GM12878 (cell line): ENCODE results near the gene WDHD1. TPM values are rescaled to one million over a fixed set of nuclear protein-coding genes. Genes with fewer than 3 reads are reported as not detected.
A peak's percentile ranks its signal among the peaks of the same experiment; 100 is the strongest.

ENCODE experiments used
- CBFB ChIP-seq: IDR thresholded peaks from 2 replicates; pipeline ENCODE4 v1.6.1; 2016; ENCODE audit warnings: antibody characterized with exemption, low read depth
- CHD1 ChIP-seq: IDR thresholded peaks from 2 replicates; pipeline ENCODE4 v1.6.1; 2012; ENCODE audit warnings: low read depth, low read length, improper control_type of control experiment
- CREB1 ChIP-seq: IDR thresholded peaks from 2 replicates; pipeline ENCODE4 v1.6.1; 2012; ENCODE audit warnings: low read depth, mild to moderate bottlenecking, inconsistent platforms
- E2F8 ChIP-seq: fragments of 450-650 bp; IDR thresholded peaks from 2 replicates; pipeline ENCODE4 v1.6.1; 2018; ENCODE audit warnings: mild to moderate bottlenecking, low read depth, moderate library complexity; ENCODE audit not compliant: partially characterized antibody
- ETV6 ChIP-seq, 2 experiments: fragments of 450-650 bp in 1 of 2; IDR thresholded peaks in 1 of 2; conservative IDR thresholded peaks in 1 of 2; 2 replicates each; pipeline ENCODE4 v1.6.1; 2014; ENCODE audit warnings: antibody characterized with exemption in 1 of 2, borderline replicate concordance in 1 of 2, low read depth in 1 of 2, mild to moderate bottlenecking in 1 of 2, moderate library complexity in 1 of 2
- FOXM1 ChIP-seq: IDR thresholded peaks from 2 replicates; pipeline ENCODE4 v1.6.1; 2012; ENCODE audit warnings: low read depth, mild to moderate bottlenecking, inconsistent platforms, low read length, moderate library complexity
- IKZF2 ChIP-seq, 2 experiments: fragments of 450-650 bp; IDR thresholded peaks; 2 replicates each; pipeline ENCODE4 v1.6.1; 2017; ENCODE audit warnings: mild to moderate bottlenecking in 2 of 2, moderate library complexity in 2 of 2
- IRF3 ChIP-seq: fragments of 450-650 bp; IDR thresholded peaks from 2 replicates; pipeline ENCODE4 v1.6.1; 2014; ENCODE audit warnings: mild to moderate bottlenecking
- MEF2B ChIP-seq: fragments of 450-650 bp; IDR thresholded peaks from 2 replicates; pipeline ENCODE4 v1.6.1; 2018; ENCODE audit warnings: mild to moderate bottlenecking, moderate library complexity; ENCODE audit not compliant: partially characterized antibody, poor library complexity, severe bottlenecking
- NFYA ChIP-seq: IDR thresholded peaks from 2 replicates; pipeline ENCODE4 v1.6.1; 2011; ENCODE audit warnings: low read depth, mild to moderate bottlenecking, low read length, improper control_type of control experiment, borderline replicate concordance
- NR2C1 ChIP-seq: fragments of 450-650 bp; IDR thresholded peaks from 2 replicates; pipeline ENCODE4 v1.6.1; 2017; ENCODE audit warnings: antibody characterized with exemption, mild to moderate bottlenecking, moderate library complexity
- PAX5 ChIP-seq: IDR thresholded peaks from 2 replicates; pipeline ENCODE4 v1.6.1; 2011; ENCODE audit warnings: low read depth, low read length, borderline replicate concordance
- POLR2AphosphoS5 ChIP-seq: IDR thresholded peaks from 2 replicates; pipeline ENCODE4 v1.6.1; 2011; ENCODE audit warnings: mild to moderate bottlenecking, low read length, inconsistent platforms
- RCOR1 ChIP-seq: conservative IDR thresholded peaks from 2 replicates; pipeline ENCODE4 v1.6.1; 2012; ENCODE audit warnings: low read depth, low read length, improper control_type of control experiment
- RELA ChIP-seq: fragments of 450-650 bp; IDR thresholded peaks from 2 replicates; pipeline ENCODE4 v1.8.0; 2014; ENCODE audit warnings: borderline replicate concordance; ENCODE audit not compliant: partially characterized antibody
- RELB ChIP-seq: fragments of 450-650 bp; IDR thresholded peaks from 2 replicates; pipeline ENCODE4 v1.6.1; 2017; ENCODE audit warnings: low read depth, mild to moderate bottlenecking, moderate library complexity
- RFX5 ChIP-seq: IDR thresholded peaks from 2 replicates; pipeline ENCODE4 v1.6.1; 2011; ENCODE audit warnings: low read depth, low read length, improper control_type of control experiment
- RUNX3 ChIP-seq: IDR thresholded peaks from 2 replicates; pipeline ENCODE4 v1.6.1; 2012; ENCODE audit warnings: low read length, inconsistent platforms
- SMAD1 ChIP-seq: fragments of 450-650 bp; IDR thresholded peaks from 2 replicates; pipeline ENCODE4 v1.6.1; 2018; ENCODE audit warnings: mild to moderate bottlenecking, low read depth; ENCODE audit not compliant: partially characterized antibody
- SMARCA5 ChIP-seq: fragments of 450-650 bp; IDR thresholded peaks from 2 replicates; pipeline ENCODE4 v1.6.1; 2017; ENCODE audit warnings: mild to moderate bottlenecking
- SMC3 ChIP-seq: IDR thresholded peaks from 2 replicates; pipeline ENCODE4 v1.6.1; 2011; ENCODE audit warnings: low read length, improper control_type of control experiment, borderline replicate concordance
- SREBF2 ChIP-seq: IDR thresholded peaks from 2 replicates; pipeline ENCODE4 v1.6.1; 2012; ENCODE audit warnings: mild to moderate bottlenecking, low read length
- ZNF622 ChIP-seq: fragments of 450-650 bp; IDR thresholded peaks from 2 replicates; pipeline ENCODE4 v1.6.1; 2017; ENCODE audit warnings: mild to moderate bottlenecking, inconsistent platforms
- polyA plus RNA-seq, 11 experiments: library from polyadenylated mRNA; depleted of rRNA in 4 of 11; unstranded in 6 of 11; stranded (reverse) in 5 of 11; fragments of >200 nt; fragmentation: Nextera tagmentation in 4 of 11; fragmentation: Illumina TruSeq in 1 of 11; extraction: Ambion mirVana in 4 of 11; extraction: Trizol in 1 of 11; gene quantifications; 1 replicate in 1 of 11; 2 replicates in 10 of 11; pipeline versions ENCODE4 v1.2.1 to v1.2.3, GENCODE V29; 2011 to 2016; ENCODE audit warnings: inconsistent platforms in 2 of 11, missing spikeins in 2 of 11, low read depth in 1 of 11
- total RNA-seq, 4 experiments: library from RNA; depleted of rRNA in 3 of 4; stranded (reverse); fragments of >200 nt in 3 of 4; fragmentation: Illumina TruSeq in 1 of 4; extraction: Trizol in 1 of 4; gene quantifications; 2 replicates each; pipeline versions ENCODE4 v1.2.1 to v1.2.3, GENCODE V29; 2013 to 2021
- TF ChIP-seq, protein P1 (sequence below): IDR thresholded peaks from 2 replicates; pipeline ENCODE4 v1.6.1; 2012; ENCODE audit warnings: low read depth, low read length, improper control_type of control experiment

WDHD1 gene
- total and polyA plus RNA-seq, 10 of the 15 experiments (the other 5 are each of a cell fraction or from before 2014, with no cell fraction given): 11.3 to 50.5 (median 32.6) TPM

- TF ChIP-seq E2F8 (no peak), RFX5 (no peak), SMAD1 (peak; percentile 20), RUNX3 (peak; percentile 41; the same call in 1 of the 2 replicates), RELA (peak; percentile 39), POLR2AphosphoS5 (peak; percentile 99), CREB1 (peak; percentile 97), CHD1 (peak; percentile 82; the same call in 1 of the 2 replicates), PAX5 (peak; percentile 50; the same call in 1 of the 2 replicates), RELB (peak; percentile 72; the same call in 1 of the 2 replicates), CBFB (peak; percentile 71), SMARCA5 (peak; percentile 96), NR2C1 (peak; percentile 28; the same call in 1 of the 2 replicates), NFYA (no peak), ZNF622 (no peak), SREBF2 (no peak), SMC3 (peak; percentile 71), MEF2B (peak; percentile 84), ETV6 (conservative IDR thresholded peaks at IDR 0.05 in 1 of 2, IDR thresholded peaks at IDR 0.05 in 1 of 2; ENCODE audit: borderline replicate concordance in 1 of 2, low read depth in 1 of 2) (peak in 1 of 2 experiments; percentile 52; a peak in 1 of 4 replicates), IKZF2 (IDR thresholded peaks at IDR 0.05) (peak; percentile 83 to 84), FOXM1 (peak; percentile 92), RCOR1 (peak; percentile 69; the same call in 1 of the 2 replicates), IRF3 (0 out of 2 replicates have a peak, but pooled peaks have one; percentile 15)
- TF ChIP-seq, protein P1, sequence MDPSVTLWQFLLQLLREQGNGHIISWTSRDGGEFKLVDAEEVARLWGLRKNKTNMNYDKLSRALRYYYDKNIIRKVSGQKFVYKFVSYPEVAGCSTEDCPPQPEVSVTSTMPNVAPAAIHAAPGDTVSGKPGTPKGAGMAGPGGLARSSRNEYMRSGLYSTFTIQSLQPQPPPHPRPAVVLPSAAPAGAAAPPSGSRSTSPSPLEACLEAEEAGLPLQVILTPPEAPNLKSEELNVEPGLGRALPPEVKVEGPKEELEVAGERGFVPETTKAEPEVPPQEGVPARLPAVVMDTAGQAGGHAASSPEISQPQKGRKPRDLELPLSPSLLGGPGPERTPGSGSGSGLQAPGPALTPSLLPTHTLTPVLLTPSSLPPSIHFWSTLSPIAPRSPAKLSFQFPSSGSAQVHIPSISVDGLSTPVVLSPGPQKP: peak; percentile 85
Measured at GRCh38 chr14:55051423-55052268, 24.7 kb upstream of the WDHD1 start, which contains the start of gene MAPK1IP1L (continued).
